ENCODE results near the gene IFITM10.
"Not testable (repeated sequence)": the region's sequence is repeated elsewhere in the genome, so short reads cannot be mapped to it uniquely, and the experiment has no call there.

The IFITM10 gene

GRCh38 chr11:1778141-1778911 lies 27.9 kb upstream of the IFITM10 start:
- no peak for DNase-seq (ENCODE audit: low spot score)

- DNase-seq (ENCODE audit: low spot score) = no peak
These were observed 27.3 kb upstream of the IFITM10 start for GRCh38 chr11:1777737-1778136.

- DNase-seq (ENCODE audit: low spot score) = no peak
These were observed 26.7 kb upstream of the IFITM10 start for GRCh38 chr11:1776944-1777715.

- no peak for DNase-seq (ENCODE audit: low spot score)
These were observed 26.0 kb upstream of the IFITM10 start for GRCh38 chr11:1776331-1776851.

GRCh38 chr11:1774886-1775285 lies 24.5 kb upstream of the IFITM10 start:
- DNase-seq (ENCODE audit: low spot score) = no peak

GRCh38 chr11:1773994-1774550 lies 23.7 kb upstream of the IFITM10 start:
- DNase-seq (ENCODE audit: low spot score) = no peak

- no peak for DNase-seq (ENCODE audit: low spot score)
These were observed 23.0 kb upstream of the IFITM10 start for GRCh38 chr11:1773131-1773993.

GRCh38 chr11:1772270-1773130 lies 22.1 kb upstream of the IFITM10 start:
- peak; percentile 92 for DNase-seq (ENCODE audit: low spot score)

GRCh38 chr11:1771700-1772099 lies 21.3 kb upstream of the IFITM10 start:
- no peak for DNase-seq (ENCODE audit: low spot score)

GRCh38 chr11:1771273-1771672 lies 20.9 kb upstream of the IFITM10 start:
- DNase-seq (ENCODE audit: low spot score) = no peak

- DNase-seq (ENCODE audit: low spot score) = no peak
These were observed 20.1 kb upstream of the IFITM10 start for GRCh38 chr11:1770528-1770927.

- no peak for DNase-seq (ENCODE audit: low spot score)
These were observed 19.7 kb upstream of the IFITM10 start for GRCh38 chr11:1770061-1770460.

GRCh38 chr11:1769304-1769936 lies 19.0 kb upstream of the IFITM10 start:
- not testable (repeated sequence) for DNase-seq (ENCODE audit: low spot score)

- no peak for DNase-seq (ENCODE audit: low spot score)
These were observed 17.7 kb upstream of the IFITM10 start for GRCh38 chr11:1768141-1768469.

GRCh38 chr11:1767399-1768140 lies 17.2 kb upstream of the IFITM10 start:
- no peak for DNase-seq (ENCODE audit: low spot score)

- no peak for DNase-seq (ENCODE audit: low spot score)
These were observed 16.5 kb upstream of the IFITM10 start for GRCh38 chr11:1766719-1767398.

- DNase-seq (ENCODE audit: low spot score) = no peak
These were observed 15.7 kb upstream of the IFITM10 start for GRCh38 chr11:1765871-1766718.

All from AG08396 (cell line).